OCI-LY3 (cell line): ENCODE results near the gene PBX3.

ENCODE experiments used
- H2AFZ ChIP-seq: fragments of 200-600, 300-600 bp; shearing (Covaris generic); 2 replicates; pipeline ENCODE4 v1.6.0; 2014; ENCODE audit warnings: antibody characterized with exemption, low read depth, low read length
- H3K27ac ChIP-seq: fragments of 200-600, 300-600 bp; sonication (generic); 2 replicates; pipeline ENCODE4 v1.5.1; 2014; ENCODE audit warnings: mild to moderate bottlenecking, low read length, moderate library complexity, mixed read lengths
- H3K27me3 ChIP-seq: fragments of 200-600, 300-600 bp; sonication (generic); 2 replicates; pipeline ENCODE4 v1.6.1; 2014; ENCODE audit warnings: low read depth, low read length, mixed read lengths
- H3K36me3 ChIP-seq: fragments of 200-600, 300-600 bp; sonication (generic); replicated peaks from 2 replicates; pipeline ENCODE3; 2014; ENCODE audit warnings: low read depth, low read length, mixed read lengths
- H3K4me1 ChIP-seq: fragments of 300-600, 200-600 bp; sonication (generic); 2 replicates; pipeline ENCODE4 v1.6.1; 2014; ENCODE audit warnings: low read length, mixed read lengths
- H3K4me2 ChIP-seq: fragments of 200-600, 300-600 bp; sonication (generic); 2 replicates; pipeline ENCODE4 v1.6.1; 2014; ENCODE audit warnings: low read length, mixed read lengths
- H3K4me3 ChIP-seq: fragments of 300-600, 200-600 bp; sonication (generic); 2 replicates; pipeline ENCODE4 v1.5.1; 2014; ENCODE audit warnings: antibody characterized with exemption, mild to moderate bottlenecking, low read length, moderate library complexity
- H3K79me2 ChIP-seq: fragments of 300-600, 200-600 bp; shearing (Covaris generic); 2 replicates; pipeline ENCODE4 v1.6.1; 2014; ENCODE audit warnings: mild to moderate bottlenecking, low read length, mixed read lengths
- H3K9ac ChIP-seq: fragments of 300-600, 200-600 bp; shearing (Covaris generic); 2 replicates; pipeline ENCODE4 v1.6.0; 2014; ENCODE audit warnings: mild to moderate bottlenecking, low read length, moderate library complexity
- H3K9me3 ChIP-seq: fragments of 200-600, 300-600 bp; shearing (Covaris generic); 2 replicates; pipeline ENCODE4 v1.6.1; 2014; ENCODE audit warnings: low read length, mixed read lengths; ENCODE audit not compliant: insufficient read depth
- H4K20me1 ChIP-seq: fragments of 200-600, 300-600 bp; sonication (generic); 2 replicates; pipeline ENCODE4 v1.6.1; 2016; ENCODE audit warnings: low read length, mixed read lengths; ENCODE audit not compliant: insufficient read depth
- EZH2phosphoT487 ChIP-seq: fragments of 200-600 bp; shearing (Covaris generic); IDR thresholded peaks from 2 replicates; pipeline ENCODE4 v1.6.1; 2018; ENCODE audit warnings: antibody characterized with exemption, mixed run types, low read depth
- TF ChIP-seq, protein P1 (sequence below): fragments of 200-600, 300-600 bp; sonication (generic); IDR thresholded peaks from 2 replicates; pipeline ENCODE4 v1.5.1; 2014; ENCODE audit warnings: antibody characterized with exemption, low read length, low read depth

PBX3 gene

GRCh38 chr9:125761676-125762450, 14.7 kb downstream of the PBX3 start:
- no peak overlapping the region for H3K27ac ChIP-seq
- H3K27me3 ChIP-seq, result no peaks in the 10 kb centered on the region
- no peak overlapping the region for H2AFZ ChIP-seq
- no peaks in the 10 kb centered on the region for H4K20me1 ChIP-seq
- no peak overlapping the region for H3K9ac ChIP-seq
- peaks cover 17% of the 10 kb centered on the region for H3K4me1 ChIP-seq
- TF ChIP-seq, protein P1, sequence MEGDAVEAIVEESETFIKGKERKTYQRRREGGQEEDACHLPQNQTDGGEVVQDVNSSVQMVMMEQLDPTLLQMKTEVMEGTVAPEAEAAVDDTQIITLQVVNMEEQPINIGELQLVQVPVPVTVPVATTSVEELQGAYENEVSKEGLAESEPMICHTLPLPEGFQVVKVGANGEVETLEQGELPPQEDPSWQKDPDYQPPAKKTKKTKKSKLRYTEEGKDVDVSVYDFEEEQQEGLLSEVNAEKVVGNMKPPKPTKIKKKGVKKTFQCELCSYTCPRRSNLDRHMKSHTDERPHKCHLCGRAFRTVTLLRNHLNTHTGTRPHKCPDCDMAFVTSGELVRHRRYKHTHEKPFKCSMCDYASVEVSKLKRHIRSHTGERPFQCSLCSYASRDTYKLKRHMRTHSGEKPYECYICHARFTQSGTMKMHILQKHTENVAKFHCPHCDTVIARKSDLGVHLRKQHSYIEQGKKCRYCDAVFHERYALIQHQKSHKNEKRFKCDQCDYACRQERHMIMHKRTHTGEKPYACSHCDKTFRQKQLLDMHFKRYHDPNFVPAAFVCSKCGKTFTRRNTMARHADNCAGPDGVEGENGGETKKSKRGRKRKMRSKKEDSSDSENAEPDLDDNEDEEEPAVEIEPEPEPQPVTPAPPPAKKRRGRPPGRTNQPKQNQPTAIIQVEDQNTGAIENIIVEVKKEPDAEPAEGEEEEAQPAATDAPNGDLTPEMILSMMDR, result no peak
- TF ChIP-seq EZH2phosphoT487, result no peak
- no peaks in the 10 kb centered on the region for H3K36me3 ChIP-seq
- H3K9me3 ChIP-seq, result no peaks in the 10 kb centered on the region
- no peak overlapping the region for H3K4me3 ChIP-seq
- no peak overlapping the region for H3K4me2 ChIP-seq
- H3K79me2 ChIP-seq, result no peaks in the 10 kb centered on the region

DNA sequence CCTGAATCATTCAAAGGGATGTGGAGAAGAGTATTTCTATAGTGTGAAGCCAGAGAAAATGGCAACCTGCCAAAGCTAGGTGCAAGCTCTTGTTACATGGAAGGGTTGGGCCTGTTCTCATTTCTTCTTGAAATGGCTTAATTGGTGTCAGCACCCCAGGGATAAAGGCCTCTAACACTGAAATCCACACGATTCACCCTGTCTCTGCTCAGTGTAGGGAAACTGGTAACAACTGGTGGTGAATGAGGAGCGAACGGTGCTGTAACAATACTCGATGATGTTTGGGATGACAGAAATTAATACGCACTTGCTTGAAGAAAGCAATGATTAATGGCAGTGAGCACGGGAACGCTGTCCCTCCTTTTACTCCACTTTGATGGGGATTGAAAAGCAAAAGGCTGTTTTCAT, 16.2 kb downstream of the PBX3 start:
- no peak overlapping the region for H3K9ac ChIP-seq
- peaks cover 20% of the 10 kb centered on the region for H3K4me1 ChIP-seq
- no peak overlapping the region for H3K4me3 ChIP-seq
- H3K9me3 ChIP-seq, result no peaks in the 10 kb centered on the region
- no peak overlapping the region for H3K4me2 ChIP-seq
- TF ChIP-seq, protein P1, result no peak
- no peak for TF ChIP-seq EZH2phosphoT487
- no peak overlapping the region for H2AFZ ChIP-seq
- no peak overlapping the region for H3K27ac ChIP-seq
- no peaks in the 10 kb centered on the region for H4K20me1 ChIP-seq
- no peaks in the 10 kb centered on the region for H3K27me3 ChIP-seq
- no peaks in the 10 kb centered on the region for H3K36me3 ChIP-seq
- H3K79me2 ChIP-seq, result no peaks in the 10 kb centered on the region

- Histone ChIP-seq H3K4me2 (no peak overlapping the region), H3K79me2 (no peaks in the 10 kb centered on the region), H3K9ac (no peak overlapping the region), H3K4me1 (peaks cover 15% of the 10 kb centered on the region), H4K20me1 (no peaks in the 10 kb centered on the region), H3K27me3 (no peaks in the 10 kb centered on the region), H3K4me3 (no peak overlapping the region), H3K27ac (no peak overlapping the region), H3K9me3 (no peaks in the 10 kb centered on the region), H2AFZ (no peak overlapping the region), H3K36me3 (no peaks in the 10 kb centered on the region)
- TF ChIP-seq EZH2phosphoT487, result no peak
- TF ChIP-seq, protein P1, result no peak
Measured at GRCh38 chr9:125764198-125764597, 17.0 kb downstream of the PBX3 start.

- H3K4me2 ChIP-seq, result no peak overlapping the region
- no peaks in the 10 kb centered on the region for H3K36me3 ChIP-seq
- H3K27ac ChIP-seq, result no peak overlapping the region
- H3K4me3 ChIP-seq, result no peak overlapping the region
- TF ChIP-seq, protein P1, result no peak
- TF ChIP-seq EZH2phosphoT487, result no peak
- peaks cover 8% of the 10 kb centered on the region for H3K4me1 ChIP-seq
- H3K9me3 ChIP-seq, result no peaks in the 10 kb centered on the region
- H3K9ac ChIP-seq, result no peak overlapping the region
- no peaks in the 10 kb centered on the region for H4K20me1 ChIP-seq
- no peaks in the 10 kb centered on the region for H3K79me2 ChIP-seq
- H3K27me3 ChIP-seq, result no peaks in the 10 kb centered on the region
- no peak overlapping the region for H2AFZ ChIP-seq
Measured at GRCh38 chr9:125766468-125767221, 19.5 kb downstream of the PBX3 start.
